ENCODE results near the gene NME3.

- TF ChIP-seq CTCF (IDR thresholded peaks at IDR 0.05) = no peak
- no peak for TF ChIP-seq POLR2A (IDR thresholded peaks at IDR 0.05)
- TF ChIP-seq EP300 (IDR thresholded peaks at IDR 0.05) = no peak
Measured at GRCh38 chr16:1772362-1772907, 1.1 kb upstream of the NME3 start, which contains the start of gene EME2.

Data from ovary (tissue), 3 donors.